HepG2 (cell line): ENCODE results near the gene PCGF3. TPM values are rescaled to one million over a fixed set of nuclear protein-coding genes. Genes with fewer than 3 reads are reported as not detected.

Source experiments
- ASH2L ChIP-seq: fragments of 300-600, 200-600 bp; sonication (generic); IDR thresholded peaks from 2 replicates; pipeline ENCODE4 v1.7.0; 2017; ENCODE audit warnings: low read depth, mild to moderate bottlenecking, moderate library complexity, mixed read lengths, low read length; ENCODE audit not compliant: insufficient read length
- CAMTA2 ChIP-seq: sonication (generic); formaldehyde crosslinking; IDR thresholded peaks from 2 replicates; pipeline ENCODE4 v1.4.0; 2020; ENCODE audit warnings: mild to moderate bottlenecking, missing genetic modification reagents, borderline replicate concordance
- CC2D1A ChIP-seq: sonication (generic); formaldehyde crosslinking; IDR thresholded peaks from 2 replicates; pipeline ENCODE4 v1.8.1; 2023; ENCODE audit warnings: mild to moderate bottlenecking, missing genetic modification reagents
- ELF1 ChIP-seq: sonication (generic); formaldehyde crosslinking; IDR thresholded peaks from 2 replicates; pipeline ENCODE4 v1.4.0; 2020; ENCODE audit warnings: missing genetic modification reagents
- ELF3 ChIP-seq: IDR thresholded peaks from 2 replicates; pipeline ENCODE4 v1.6.1; 2016; ENCODE audit warnings: missing genetic modification reagents, missing compliant biosample characterization
- HMGXB3 ChIP-seq: sonication (generic); formaldehyde crosslinking; IDR thresholded peaks from 2 replicates; pipeline ENCODE4 v1.4.0; 2020; ENCODE audit warnings: missing genetic modification reagents, borderline replicate concordance
- HNF4A ChIP-seq: sonication (generic); formaldehyde crosslinking; IDR thresholded peaks from 2 replicates; pipeline ENCODE4 v1.4.0; 2020; ENCODE audit warnings: missing genetic modification reagents
- JUND ChIP-seq: sonication (generic); formaldehyde crosslinking; IDR thresholded peaks from 2 replicates; pipeline ENCODE4 v1.8.0; 2022; ENCODE audit warnings: mild to moderate bottlenecking, missing genetic modification reagents
- KDM4B ChIP-seq: sonication (generic); formaldehyde crosslinking; IDR thresholded peaks from 2 replicates; pipeline ENCODE4 v1.4.0; 2020; ENCODE audit warnings: missing genetic modification reagents
- MIER2 ChIP-seq: IDR thresholded peaks from 2 replicates; pipeline ENCODE4 v1.6.1; 2016; ENCODE audit warnings: missing biosample characterization, missing genetic modification reagents
- MTF1 ChIP-seq: sonication (generic); formaldehyde crosslinking; IDR thresholded peaks from 2 replicates; pipeline ENCODE4 v1.5.0; 2020; ENCODE audit warnings: missing genetic modification reagents
- PAWR ChIP-seq: sonication (generic); formaldehyde crosslinking; IDR thresholded peaks from 2 replicates; pipeline ENCODE4 v1.4.0; 2020; ENCODE audit warnings: missing genetic modification reagents, mild to moderate bottlenecking, borderline replicate concordance
- RBFOX2 ChIP-seq: fragments of 200-400 bp; formaldehyde crosslinking; IDR thresholded peaks from 2 replicates; pipeline ENCODE4 v1.6.1; 2017; ENCODE audit warnings: low read depth, mild to moderate bottlenecking, low read length
- ZNF136 ChIP-seq: sonication (generic); formaldehyde crosslinking; IDR thresholded peaks from 2 replicates; pipeline ENCODE4 v1.8.1; 2022; ENCODE audit warnings: low read depth, mild to moderate bottlenecking, moderate library complexity, missing genetic modification reagents
- ZNF282 ChIP-seq: fragments of 450-650 bp; IDR thresholded peaks from 2 replicates; pipeline ENCODE4 v1.6.1; 2018; ENCODE audit not compliant: partially characterized antibody
- ZNF512B ChIP-seq: sonication (generic); formaldehyde crosslinking; IDR thresholded peaks from 2 replicates; pipeline ENCODE4 v1.5.1; 2020; ENCODE audit warnings: missing genetic modification reagents, mild to moderate bottlenecking, borderline replicate concordance
- ZNF547 ChIP-seq: sonication (generic); formaldehyde crosslinking; IDR thresholded peaks from 2 replicates; pipeline ENCODE4 v1.5.1; 2020; ENCODE audit warnings: mild to moderate bottlenecking, missing genetic modification reagents
- ZNF615 ChIP-seq: sonication (generic); formaldehyde crosslinking; IDR thresholded peaks from 2 replicates; pipeline ENCODE4 v1.5.0; 2020; ENCODE audit warnings: mild to moderate bottlenecking, missing genetic modification reagents, borderline replicate concordance
- ZNF672 ChIP-seq: sonication (generic); formaldehyde crosslinking; IDR thresholded peaks from 2 replicates; pipeline ENCODE4 v1.8.1; 2022; ENCODE audit warnings: missing genetic modification reagents
- polyA plus RNA-seq, 8 experiments: library from polyadenylated mRNA; depleted of rRNA in 3 of 8; stranded (reverse) in 7 of 8; unstranded in 1 of 8; fragments of >200 nt; fragmentation: Illumina TruSeq in 4 of 8; extraction: Trizol in 4 of 8; gene quantifications; 2 replicates each; pipeline versions ENCODE4 v1.2.1 to v1.2.3, GENCODE V29; 2011 to 2016; ENCODE audit warnings: low read depth in 4 of 8, missing spikeins in 1 of 8, mixed read lengths in 1 of 8; ENCODE audit not compliant: insufficient read depth in 1 of 8
- total RNA-seq, 5 experiments: library from RNA; depleted of rRNA; stranded (reverse); fragments of >200 nt; fragmentation: Illumina TruSeq; extraction: Trizol; gene quantifications; 2 replicates each; pipeline ENCODE4 v1.2.3, GENCODE V29; 2016; ENCODE audit warnings: low read depth in 1 of 5
- TF ChIP-seq, protein P1 (sequence below): sonication (generic); formaldehyde crosslinking; IDR thresholded peaks from 2 replicates; pipeline ENCODE4 v1.4.0; 2020; ENCODE audit warnings: missing genetic modification reagents
- TF ChIP-seq, protein P2 (sequence below): sonication (generic); formaldehyde crosslinking; IDR thresholded peaks from 2 replicates; pipeline ENCODE4 v1.4.0; 2020; ENCODE audit warnings: mild to moderate bottlenecking, low read depth, missing genetic modification reagents

The PCGF3 gene
- total and polyA plus RNA-seq, 2 of the 13 experiments (the other 11 are each of a cell fraction or from before 2014, with no cell fraction given), result 28.6 to 66.2 TPM

GRCh38 chr4:683982-684622, 21.5 kb upstream of the PCGF3 start (continued):
- TF ChIP-seq, protein P1, sequence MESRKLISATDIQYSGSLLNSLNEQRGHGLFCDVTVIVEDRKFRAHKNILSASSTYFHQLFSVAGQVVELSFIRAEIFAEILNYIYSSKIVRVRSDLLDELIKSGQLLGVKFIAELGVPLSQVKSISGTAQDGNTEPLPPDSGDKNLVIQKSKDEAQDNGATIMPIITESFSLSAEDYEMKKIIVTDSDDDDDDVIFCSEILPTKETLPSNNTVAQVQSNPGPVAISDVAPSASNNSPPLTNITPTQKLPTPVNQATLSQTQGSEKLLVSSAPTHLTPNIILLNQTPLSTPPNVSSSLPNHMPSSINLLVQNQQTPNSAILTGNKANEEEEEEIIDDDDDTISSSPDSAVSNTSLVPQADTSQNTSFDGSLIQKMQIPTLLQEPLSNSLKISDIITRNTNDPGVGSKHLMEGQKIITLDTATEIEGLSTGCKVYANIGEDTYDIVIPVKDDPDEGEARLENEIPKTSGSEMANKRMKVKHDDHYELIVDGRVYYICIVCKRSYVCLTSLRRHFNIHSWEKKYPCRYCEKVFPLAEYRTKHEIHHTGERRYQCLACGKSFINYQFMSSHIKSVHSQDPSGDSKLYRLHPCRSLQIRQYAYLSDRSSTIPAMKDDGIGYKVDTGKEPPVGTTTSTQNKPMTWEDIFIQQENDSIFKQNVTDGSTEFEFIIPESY (CRISPR knock-in tag), result peak; percentile 71
- TF ChIP-seq CAMTA2 (CRISPR knock-in tag) (no peak), RBFOX2 (no peak), ELF1 (CRISPR knock-in tag) (no peak), ELF3 (CRISPR knock-in tag) (peak; percentile 31; the same call in 1 of the 2 replicates), PAWR (CRISPR knock-in tag) (no peak), ZNF512B (CRISPR knock-in tag) (no peak), ASH2L (no peak), MIER2 (CRISPR knock-in tag) (no peak), ZNF672 (no peak), JUND (no peak), ZNF615 (CRISPR knock-in tag) (no peak), MTF1 (CRISPR knock-in tag) (no peak), HNF4A (CRISPR knock-in tag) (peak; percentile 33; the same call in 1 of the 2 replicates), CC2D1A (CRISPR knock-in tag) (no peak), ZNF547 (CRISPR knock-in tag) (no peak), KDM4B (peak; percentile 49; the same call in 1 of the 2 replicates), HMGXB3 (CRISPR knock-in tag) (no peak), ZNF136 (CRISPR knock-in tag) (no peak), ZNF282 (no peak)
- TF ChIP-seq, protein P2, sequence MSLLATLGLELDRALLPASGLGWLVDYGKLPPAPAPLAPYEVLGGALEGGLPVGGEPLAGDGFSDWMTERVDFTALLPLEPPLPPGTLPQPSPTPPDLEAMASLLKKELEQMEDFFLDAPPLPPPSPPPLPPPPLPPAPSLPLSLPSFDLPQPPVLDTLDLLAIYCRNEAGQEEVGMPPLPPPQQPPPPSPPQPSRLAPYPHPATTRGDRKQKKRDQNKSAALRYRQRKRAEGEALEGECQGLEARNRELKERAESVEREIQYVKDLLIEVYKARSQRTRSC, result no peak
